Hepatocyte (in vitro differentiated cells): ENCODE results near the gene THRAP3. TPM values are rescaled to one million over a fixed set of nuclear protein-coding genes. Genes with fewer than 3 reads are reported as not detected.

ENCODE experiments used
- DNase-seq: peaks from one replicate; pipeline ENCODE4 v3.0.0-alpha.2; 2016; ENCODE audit warnings: low spot score
- H2AFZ ChIP-seq: fragments of 200-600 bp; sonication (generic); 2 replicates; pipeline ENCODE4 v1.6.0; 2016; ENCODE audit warnings: antibody characterized with exemption, mild to moderate bottlenecking
- H3K27ac ChIP-seq: fragments of 200-600 bp; sonication (generic); 2 replicates; pipeline ENCODE4 v1.5.1; 2016; ENCODE audit warnings: mild to moderate bottlenecking
- H3K27me3 ChIP-seq: fragments of 200-600 bp; sonication (generic); 2 replicates; pipeline ENCODE4 v1.6.1; 2016
- H3K36me3 ChIP-seq: fragments of 200-600 bp; sonication (generic); replicated peaks from 2 replicates; pipeline ENCODE4 v1.5.1; 2016; ENCODE audit warnings: low read depth; ENCODE audit not compliant: insufficient read depth
- H3K4me1 ChIP-seq: fragments of 200-600 bp; sonication (generic); 2 replicates; pipeline ENCODE4 v1.5.1; 2016; ENCODE audit warnings: mild to moderate bottlenecking, moderate library complexity; ENCODE audit not compliant: insufficient read depth
- H3K4me2 ChIP-seq: fragments of 200-600 bp; sonication (generic); 2 replicates; pipeline ENCODE4 v1.6.0; 2016
- H3K4me3 ChIP-seq: fragments of 200-600 bp; sonication (generic); 2 replicates; pipeline ENCODE4 v1.5.1; 2016; ENCODE audit warnings: mild to moderate bottlenecking
- H3K79me2 ChIP-seq: fragments of 200-600 bp; sonication (generic); 2 replicates; pipeline ENCODE4 v1.6.0; 2017; ENCODE audit warnings: mild to moderate bottlenecking
- H3K9me2 ChIP-seq: fragments of 200-600 bp; sonication (generic); replicated peaks from 2 replicates; pipeline ENCODE4 v1.6.0; 2017; ENCODE audit warnings: mild to moderate bottlenecking; ENCODE audit not compliant: insufficient read depth
- H3K9me3 ChIP-seq: fragments of 200-600 bp; sonication (generic); 2 replicates; pipeline ENCODE4 v1.5.1; 2016; ENCODE audit warnings: low read depth, mild to moderate bottlenecking
- H4K20me1 ChIP-seq: fragments of 200-600 bp; sonication (generic); 2 replicates; pipeline ENCODE4 v1.6.0; 2016; ENCODE audit warnings: mild to moderate bottlenecking; ENCODE audit not compliant: insufficient read depth, poor library complexity, severe bottlenecking
- EZH2 ChIP-seq: fragments of 200-600 bp; sonication (generic); IDR thresholded peaks from 2 replicates; pipeline ENCODE4 v1.6.1; 2016; ENCODE audit warnings: antibody characterized with exemption, mild to moderate bottlenecking, borderline replicate concordance
- EZH2phosphoT487 ChIP-seq: fragments of 200-600 bp; sonication (generic); IDR thresholded peaks from one replicate; pipeline ENCODE4 v1.6.1; 2018; ENCODE audit warnings: antibody characterized with exemption, mild to moderate bottlenecking, low read depth, moderate library complexity; ENCODE audit not compliant: unreplicated experiment, severe bottlenecking
- WGBS: methylation state at CpG from one replicate; pipeline ENCODE4 v1.1.6; 2016; ENCODE audit warnings: low lambda C conversion rate; ENCODE audit errors: missing lambda C conversion rate; 5-methylcytosine and 5-hydroxymethylcytosine counted together
- polyA plus RNA-seq: library from polyadenylated mRNA; unstranded; fragments of >200 nt; fragmentation: Nextera tagmentation; extraction: Ambion mirVana; gene quantifications from 2 replicates; pipeline ENCODE4 v1.2.1, GENCODE V29; 2016
- total RNA-seq: library from RNA; depleted of rRNA; stranded (reverse); fragments of >200 nt; gene quantifications from 2 replicates; pipeline ENCODE4 v1.2.3, GENCODE V29; 2014
- TF ChIP-seq, protein P1 (sequence below): fragments of 200-600 bp; sonication (generic); IDR thresholded peaks from 2 replicates; pipeline ENCODE4 v1.5.1; 2016; ENCODE audit warnings: antibody characterized with exemption, mild to moderate bottlenecking; ENCODE audit not compliant: poor library complexity

THRAP3 gene
- total and polyA plus RNA-seq, 2 experiments from 2014 or later, result 45.8 to 82.7 TPM

- no peaks in the 10 kb centered on the region for H3K9me2 ChIP-seq
- WGBS, result 72% methylated on average over 6 of the region's 6 CpGs
- no peak overlapping the region for H3K4me3 ChIP-seq
- no peak for DNase-seq
- no peaks in the 10 kb centered on the region for H3K9me3 ChIP-seq
- H3K79me2 ChIP-seq, result no peaks in the 10 kb centered on the region
- no peak overlapping the region for H2AFZ ChIP-seq
- no peaks in the 10 kb centered on the region for H3K27me3 ChIP-seq
- H3K4me1 ChIP-seq, result peaks cover 26% of the 10 kb centered on the region
- no peak for TF ChIP-seq EZH2phosphoT487
- TF ChIP-seq EZH2, result no peak
- TF ChIP-seq, protein P1, sequence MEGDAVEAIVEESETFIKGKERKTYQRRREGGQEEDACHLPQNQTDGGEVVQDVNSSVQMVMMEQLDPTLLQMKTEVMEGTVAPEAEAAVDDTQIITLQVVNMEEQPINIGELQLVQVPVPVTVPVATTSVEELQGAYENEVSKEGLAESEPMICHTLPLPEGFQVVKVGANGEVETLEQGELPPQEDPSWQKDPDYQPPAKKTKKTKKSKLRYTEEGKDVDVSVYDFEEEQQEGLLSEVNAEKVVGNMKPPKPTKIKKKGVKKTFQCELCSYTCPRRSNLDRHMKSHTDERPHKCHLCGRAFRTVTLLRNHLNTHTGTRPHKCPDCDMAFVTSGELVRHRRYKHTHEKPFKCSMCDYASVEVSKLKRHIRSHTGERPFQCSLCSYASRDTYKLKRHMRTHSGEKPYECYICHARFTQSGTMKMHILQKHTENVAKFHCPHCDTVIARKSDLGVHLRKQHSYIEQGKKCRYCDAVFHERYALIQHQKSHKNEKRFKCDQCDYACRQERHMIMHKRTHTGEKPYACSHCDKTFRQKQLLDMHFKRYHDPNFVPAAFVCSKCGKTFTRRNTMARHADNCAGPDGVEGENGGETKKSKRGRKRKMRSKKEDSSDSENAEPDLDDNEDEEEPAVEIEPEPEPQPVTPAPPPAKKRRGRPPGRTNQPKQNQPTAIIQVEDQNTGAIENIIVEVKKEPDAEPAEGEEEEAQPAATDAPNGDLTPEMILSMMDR, result no peak
- H4K20me1 ChIP-seq, result no peaks in the 10 kb centered on the region
- H3K4me2 ChIP-seq, result no peak overlapping the region
- H3K27ac ChIP-seq, result no peak overlapping the region
- H3K36me3 ChIP-seq, result no peaks in the 10 kb centered on the region
Observed at GRCh38 chr1:36328713-36329112, 104.5 kb downstream of the THRAP3 start.

- WGBS, result 91% methylated on average over 9 of the region's 9 CpGs
- Histone ChIP-seq H3K27ac (no peak overlapping the region), H3K27me3 (no peaks in the 10 kb centered on the region), H3K79me2 (no peaks in the 10 kb centered on the region), H2AFZ (no peak overlapping the region), H4K20me1 (no peaks in the 10 kb centered on the region), H3K4me1 (peaks cover 14% of the 10 kb centered on the region), H3K4me3 (no peak overlapping the region), H3K4me2 (no peak overlapping the region), H3K9me2 (no peaks in the 10 kb centered on the region), H3K9me3 (no peaks in the 10 kb centered on the region), H3K36me3 (no peaks in the 10 kb centered on the region)
- TF ChIP-seq EZH2, result no peak
- TF ChIP-seq EZH2phosphoT487, result no peak
- TF ChIP-seq, protein P1, result no peak
- no peak for DNase-seq
Observed at GRCh38 chr1:36329817-36330216, 105.6 kb downstream of the THRAP3 start.

GRCh38 chr1:36330940-36331339 is 106.7 kb downstream of the THRAP3 start:
- no peak for TF ChIP-seq EZH2
- TF ChIP-seq, protein P1, result no peak
- TF ChIP-seq EZH2phosphoT487, result no peak
- Histone ChIP-seq H3K9me2 (no peaks in the 10 kb centered on the region), H3K79me2 (no peaks in the 10 kb centered on the region), H3K27me3 (no peaks in the 10 kb centered on the region), H3K27ac (no peak overlapping the region), H3K4me1 (peaks cover 10% of the 10 kb centered on the region), H3K4me2 (no peak overlapping the region), H3K36me3 (no peaks in the 10 kb centered on the region), H2AFZ (no peak overlapping the region), H3K9me3 (no peaks in the 10 kb centered on the region), H3K4me3 (no peak overlapping the region), H4K20me1 (no peaks in the 10 kb centered on the region)
- 89% methylated on average over 15 of the region's 15 CpGs for WGBS
- no peak for DNase-seq

GRCh38 chr1:36337830-36338229 is 113.6 kb downstream of the THRAP3 start:
- Histone ChIP-seq H3K9me3 (no peaks in the 10 kb centered on the region), H3K4me1 (no peaks in the 10 kb centered on the region), H3K79me2 (no peaks in the 10 kb centered on the region), H3K36me3 (no peaks in the 10 kb centered on the region), H3K27me3 (no peaks in the 10 kb centered on the region), H3K27ac (no peak overlapping the region), H3K4me2 (no peak overlapping the region), H3K9me2 (no peaks in the 10 kb centered on the region), H3K4me3 (no peak overlapping the region), H2AFZ (no peak overlapping the region), H4K20me1 (no peaks in the 10 kb centered on the region)
- no peak for DNase-seq
- TF ChIP-seq EZH2 (no peak), EZH2phosphoT487 (no peak)
- TF ChIP-seq, protein P1, result no peak
- 97% methylated on average over 6 of the region's 6 CpGs for WGBS
